ENCODE measurements around the gene GOLPH3L.
"Not testable (repeated sequence)": the region's sequence is repeated elsewhere in the genome, so short reads cannot be mapped to it uniquely, and the experiment has no call there.

Gene GOLPH3L

GRCh38 chr1:150654635-150655034 lies 42.3 kb downstream of the GOLPH3L start:
- DNase-seq: not testable (repeated sequence)

- DNase-seq: no peak
These were observed 46.8 kb downstream of the GOLPH3L start for GRCh38 chr1:150650193-150650592.

- no peak for DNase-seq
These were observed 47.4 kb downstream of the GOLPH3L start for GRCh38 chr1:150649441-150650075.

- no peak for DNase-seq
These were observed 54.7 kb downstream of the GOLPH3L start for GRCh38 chr1:150642296-150642695.

- not testable (repeated sequence) for DNase-seq
These were observed 55.7 kb downstream of the GOLPH3L start for GRCh38 chr1:150641126-150641815.

GRCh38 chr1:150638430-150638829 lies 58.5 kb downstream of the GOLPH3L start:
- DNase-seq: not testable (repeated sequence)

GRCh38 chr1:150634839-150635622 lies 61.9 kb downstream of the GOLPH3L start:
- DNase-seq: not testable (repeated sequence)

GRCh38 chr1:150629115-150629928 lies 67.6 kb downstream of the GOLPH3L start, which contains the start of gene ENSA:
TSS of gene ENSA (minus strand) at chr1:150629612. CDS start at chr1:150629470, 142 bp downstream.
- DNase-seq: peak; percentile 99

GRCh38 chr1:150628766-150629114 lies 68.2 kb downstream of the GOLPH3L start:
- no peak for DNase-seq

- no peak for DNase-seq
These were observed 69.0 kb downstream of the GOLPH3L start for GRCh38 chr1:150627826-150628410.

GRCh38 chr1:150626150-150626549 lies 70.8 kb downstream of the GOLPH3L start:
- no peak for DNase-seq

GRCh38 chr1:150624546-150624945 lies 72.4 kb downstream of the GOLPH3L start:
- not testable (repeated sequence) for DNase-seq

- not testable (repeated sequence) for DNase-seq
These were observed 72.8 kb downstream of the GOLPH3L start for GRCh38 chr1:150624134-150624533.

- no peak for DNase-seq
These were observed 74.5 kb downstream of the GOLPH3L start for GRCh38 chr1:150622303-150622975.

GRCh38 chr1:150621497-150622302 lies 75.3 kb downstream of the GOLPH3L start:
- no peak for DNase-seq

GRCh38 chr1:150620919-150621318 lies 76.0 kb downstream of the GOLPH3L start:
- DNase-seq: no peak

- no peak for DNase-seq
These were observed 77.1 kb downstream of the GOLPH3L start for GRCh38 chr1:150619576-150620509.

GRCh38 chr1:150615346-150616201 lies 81.4 kb downstream of the GOLPH3L start:
- no peak for DNase-seq
